DMS 273 (cell line): Measurements from ENCODE around the gene SYNDIG1.

Experiments used
- DNase-seq: peaks from one replicate; lab custom pipeline; 2025; ENCODE audit not compliant: unreplicated experiment; lab: John Stamatoyannopoulos, UW

The SYNDIG1 gene

GRCh38 chr20:24630486-24631172 is 161.2 kb downstream of the SYNDIG1 start:
- DNase-seq: no peak

DNA sequence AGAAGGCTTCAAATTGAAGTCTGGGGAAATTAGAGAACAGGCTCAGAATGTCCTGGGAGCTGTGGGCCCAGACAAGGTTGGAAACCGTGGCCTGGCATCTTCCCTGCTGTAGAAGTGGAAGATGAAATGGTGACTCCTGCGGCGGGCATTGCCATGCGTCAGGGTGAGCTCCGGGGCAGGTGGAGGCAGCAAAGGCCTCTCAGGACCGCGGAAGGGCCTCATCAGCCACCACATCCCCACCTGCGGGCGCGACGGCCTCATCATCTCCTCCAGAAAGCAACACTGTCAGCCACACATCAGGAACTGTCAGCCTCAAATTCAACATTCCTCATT is 161.7 kb downstream of the SYNDIG1 start:
- DNase-seq: no peak

DNA sequence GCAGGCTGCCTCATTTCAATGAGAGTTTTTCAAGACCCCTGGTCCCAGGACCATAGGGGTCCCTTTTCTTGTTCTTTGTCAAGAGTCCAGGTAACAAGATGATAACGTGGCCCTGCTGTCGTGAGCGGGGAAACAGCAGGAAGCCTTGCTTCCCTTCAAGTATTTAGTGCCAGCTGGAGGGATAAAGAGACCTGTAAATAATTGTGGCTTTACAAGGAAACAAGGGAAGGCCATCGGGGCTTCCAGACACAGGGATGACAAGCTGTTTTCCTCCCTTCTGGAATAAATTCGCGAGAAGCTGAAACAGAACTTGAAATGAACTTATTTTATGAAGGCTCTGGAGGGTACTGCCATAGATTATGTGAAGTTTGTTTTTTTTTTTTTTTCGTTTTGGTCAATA is 163.2 kb downstream of the SYNDIG1 start:
- peak; percentile 58 for DNase-seq

DNA sequence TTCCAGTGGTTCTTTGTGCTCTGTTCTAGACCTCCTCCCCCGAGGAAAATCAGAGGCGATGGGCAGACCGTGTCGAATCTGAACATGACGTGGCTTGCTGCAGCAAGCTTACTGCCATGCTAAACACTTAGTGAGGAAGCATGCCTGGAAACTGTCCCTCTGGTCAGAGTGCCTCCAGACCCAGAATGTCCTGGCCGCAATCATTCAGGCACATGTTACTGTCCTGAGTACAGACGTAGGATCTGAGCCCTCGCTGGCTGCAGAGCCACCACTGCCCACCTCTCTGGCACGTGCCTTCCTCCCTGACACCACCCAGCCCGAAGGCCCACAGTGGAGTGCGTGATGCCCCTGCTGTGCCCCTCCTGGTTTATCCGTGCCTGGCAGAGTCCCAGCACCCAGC is 163.6 kb downstream of the SYNDIG1 start:
- DNase-seq: peak; percentile 46

GRCh38 chr20:24633521-24633920 is 164.1 kb downstream of the SYNDIG1 start:
- no peak for DNase-seq

- peak; percentile 64 for DNase-seq
These were observed 165.4 kb downstream of the SYNDIG1 start for GRCh38 chr20:24634855-24635254.

- DNase-seq: no peak
These were observed 167.2 kb downstream of the SYNDIG1 start for GRCh38 chr20:24636626-24637025.

GRCh38 chr20:24637087-24637486 is 167.7 kb downstream of the SYNDIG1 start:
- DNase-seq: no peak

DNA sequence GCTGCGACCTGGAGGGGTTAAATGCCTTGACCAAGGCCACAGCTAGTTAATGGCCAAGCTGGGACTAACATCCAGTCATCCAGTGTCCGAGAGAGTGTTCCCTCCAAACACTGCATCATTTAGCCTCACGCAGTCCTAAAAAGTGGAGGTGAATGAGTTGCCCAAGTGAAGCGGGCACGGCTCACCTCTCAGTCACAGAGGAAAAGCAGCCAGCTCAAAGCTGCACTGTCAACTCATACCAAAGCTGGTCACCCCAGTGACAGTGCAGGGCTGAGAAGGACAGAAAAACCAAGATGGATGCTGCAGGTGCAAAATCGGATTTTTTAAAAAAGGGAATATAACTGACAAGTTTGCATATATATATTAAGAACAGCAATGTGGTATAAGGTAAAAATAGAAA is 168.5 kb downstream of the SYNDIG1 start:
- DNase-seq: no peak

GRCh38 chr20:24638591-24639548 is 169.4 kb downstream of the SYNDIG1 start:
- DNase-seq: no peak

GRCh38 chr20:24640276-24640675 is 170.8 kb downstream of the SYNDIG1 start:
- DNase-seq: no peak

DNA sequence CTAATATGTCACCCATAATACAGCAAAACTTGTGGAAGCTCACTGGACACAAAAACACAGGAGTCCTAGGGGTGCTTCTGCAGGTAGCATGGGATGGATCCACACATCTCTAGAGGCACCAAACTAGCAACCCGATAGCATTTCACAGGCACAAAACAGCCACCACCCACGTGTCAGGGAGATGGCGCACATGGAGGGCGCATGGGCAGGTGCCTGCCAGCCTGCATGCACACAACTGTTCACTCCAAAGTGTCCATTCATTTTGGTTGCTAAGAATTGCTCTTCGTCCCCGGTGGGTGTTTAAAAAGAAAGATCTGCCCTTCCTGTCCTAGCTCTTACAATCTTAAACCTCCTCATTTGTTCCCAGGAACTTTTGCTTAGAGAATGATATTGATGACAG is 171.3 kb downstream of the SYNDIG1 start:
- no peak for DNase-seq

GRCh38 chr20:24643731-24644626 is 174.6 kb downstream of the SYNDIG1 start:
- no peak for DNase-seq

DNA sequence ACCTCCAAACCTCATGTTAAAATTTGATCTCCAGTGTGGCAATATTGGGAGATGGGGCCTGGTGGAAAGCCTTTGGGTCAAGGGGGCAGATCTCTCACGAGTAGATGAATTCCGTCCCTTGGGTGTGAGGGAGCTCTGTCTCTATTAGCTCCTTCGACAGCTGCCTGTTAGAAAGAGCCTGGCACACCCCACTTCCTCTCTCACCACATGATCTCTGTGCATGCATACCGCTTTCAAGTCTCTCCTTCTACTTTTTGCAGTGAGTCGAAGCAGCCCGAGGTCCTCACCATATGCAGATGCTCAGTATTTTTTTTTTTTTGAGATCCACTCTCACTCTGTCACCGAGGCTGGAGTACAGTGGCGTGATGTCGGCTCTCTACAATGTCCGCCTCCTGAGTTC is 176.9 kb downstream of the SYNDIG1 start:
- no peak for DNase-seq

- DNase-seq: peak; percentile 57
These were observed 178.3 kb downstream of the SYNDIG1 start for GRCh38 chr20:24647713-24648112.

DNA sequence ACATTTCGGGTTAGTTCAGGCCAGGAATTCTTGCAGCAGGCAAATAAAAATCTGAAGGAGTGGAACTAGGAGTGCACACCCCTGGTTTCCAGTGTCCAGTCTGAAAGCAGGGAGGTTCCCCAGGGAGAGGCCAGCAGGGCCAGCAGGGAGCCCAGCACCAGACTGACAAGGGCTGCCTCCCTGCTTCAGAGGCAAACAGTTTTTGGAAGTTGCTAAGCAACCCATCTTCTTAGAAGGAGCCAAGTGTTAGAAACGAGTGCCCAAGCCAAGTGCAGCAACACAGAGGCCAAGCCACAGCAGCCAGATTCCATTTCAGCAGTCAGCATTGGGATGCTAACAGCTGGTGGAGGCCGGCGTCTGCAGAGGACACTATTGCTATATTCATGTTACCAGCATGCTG is 179.1 kb downstream of the SYNDIG1 start:
- peak; percentile 72 for DNase-seq

DNA sequence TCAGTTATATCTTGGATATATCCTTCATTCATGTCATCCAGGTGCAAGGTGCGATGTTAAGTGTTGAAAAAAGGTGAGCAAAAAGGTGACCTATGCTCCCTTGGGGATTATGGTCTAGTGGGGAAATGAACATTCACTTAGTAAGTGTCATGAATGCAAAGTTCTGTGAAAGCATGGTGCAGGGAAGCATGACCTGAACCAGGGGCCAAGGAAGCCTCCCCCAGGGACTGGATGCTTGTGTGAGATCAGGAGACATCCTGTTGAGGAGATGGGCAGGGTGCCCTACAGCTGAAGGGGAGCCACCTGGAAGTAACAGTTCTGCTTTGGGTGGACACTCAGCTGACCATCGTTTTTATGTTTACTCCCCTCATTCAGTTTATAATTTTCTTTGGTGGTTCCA is 179.5 kb downstream of the SYNDIG1 start:
- DNase-seq: no peak

GRCh38 chr20:24649787-24650490 is 180.5 kb downstream of the SYNDIG1 start:
- no peak for DNase-seq

DNA sequence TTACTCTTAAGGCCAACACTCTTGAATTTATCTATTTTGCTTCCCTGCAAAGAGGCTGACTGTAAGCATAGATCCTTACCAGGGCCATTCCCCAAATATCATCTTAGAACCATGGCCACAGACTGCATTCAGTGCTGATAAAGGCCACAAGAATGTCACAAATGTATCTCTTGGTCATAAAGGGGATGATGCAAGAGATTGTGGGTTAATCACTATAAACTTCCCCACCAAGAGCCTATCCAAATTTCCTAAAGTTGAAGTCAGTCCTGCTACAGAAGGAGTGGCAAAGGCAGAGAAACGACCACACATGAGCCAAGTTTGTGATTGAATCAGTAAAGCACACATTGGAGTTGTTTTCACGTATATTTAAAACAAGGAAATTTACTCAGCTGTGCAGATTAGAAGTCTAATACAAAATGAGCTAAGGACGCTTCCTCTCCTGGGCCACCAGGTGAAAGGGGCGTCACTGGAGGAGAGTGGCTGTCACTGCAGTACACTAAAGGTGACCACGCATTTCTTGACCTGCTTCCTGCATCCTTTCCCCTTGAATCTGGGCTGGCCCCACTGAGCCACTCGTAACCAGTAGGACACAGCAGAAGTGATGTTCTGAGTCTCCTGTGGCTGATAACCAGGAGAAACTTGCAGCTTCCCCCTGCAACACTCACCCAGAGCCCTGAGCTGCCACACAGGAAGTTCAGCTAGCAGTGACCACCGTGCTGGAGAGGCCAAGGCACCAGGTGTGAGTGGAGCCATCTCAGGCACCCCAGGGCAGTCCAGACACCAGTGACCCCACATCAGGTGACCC is 181.9 kb downstream of the SYNDIG1 start:
- no peak for DNase-seq

- no peak for DNase-seq
These were observed 182.5 kb downstream of the SYNDIG1 start for GRCh38 chr20:24651976-24652345.
